Natural killer cell (primary cell): ENCODE measurements around the gene CALML6. TPM values are rescaled to one million over a fixed set of nuclear protein-coding genes. Genes with fewer than 3 reads are reported as not detected.

Experiments
- ATAC-seq, 3 donors: fragments of 150-1000 bp in 2 of 3; fragments of 200-7000 bp in 1 of 3; cut with Tn5 transposase; 1 replicate in 1 of 3; 2 replicates in 2 of 3; pipeline ENCODE4 v1.10.0; 2021; ENCODE audit warnings: mild to moderate bottlenecking in 2 of 3, moderate library complexity in 2 of 3
- DNase-seq, 2 donors: peaks; one replicate each; pipeline versions ENCODE4 v3.0.0 to v3.0.0-alpha.2; 2013 to 2021; ENCODE audit warnings: mixed read lengths in 1 of 2
- H3K27ac ChIP-seq: one replicate; pipeline ENCODE4 v1.5.1; 2013; ENCODE audit warnings: mild to moderate bottlenecking, low read length
- H3K27me3 ChIP-seq: one replicate; pipeline ENCODE4 v1.6.1; 2013; ENCODE audit warnings: low read length; ENCODE audit not compliant: control insufficient read depth, insufficient read depth
- H3K36me3 ChIP-seq: one replicate; pipeline ENCODE4 v1.6.1; 2013; ENCODE audit warnings: low read length; ENCODE audit not compliant: control insufficient read depth, insufficient read depth
- H3K4me1 ChIP-seq: one replicate; pipeline ENCODE4 v1.6.1; 2013; ENCODE audit warnings: low read length; ENCODE audit not compliant: control insufficient read depth, insufficient read depth
- H3K4me3 ChIP-seq: one replicate; pipeline ENCODE4 v1.5.1; 2013; ENCODE audit warnings: low read length
- H3K9me3 ChIP-seq: one replicate; pipeline ENCODE4 v1.6.1; 2013; ENCODE audit warnings: low read length; ENCODE audit not compliant: control insufficient read depth, insufficient read depth
- H3K27ac Mint-ChIP-seq, 2 donors: one replicate each; pipeline ENCODE4 v1.8.0; 2022; ENCODE audit warnings: mild to moderate bottlenecking in 2 of 2, mixed read lengths in 2 of 2, moderate library complexity in 1 of 2
- H3K27me3 Mint-ChIP-seq, 2 donors: one replicate each; pipeline ENCODE4 v1.8.0; 2022; ENCODE audit warnings: low read depth in 2 of 2, mixed read lengths in 2 of 2
- H3K36me3 Mint-ChIP-seq: one replicate; pipeline ENCODE4 v1.8.0; 2022; ENCODE audit warnings: mixed read lengths
- H3K4me1 Mint-ChIP-seq, 2 donors: one replicate each; pipeline ENCODE4 v1.8.0; 2022; ENCODE audit warnings: mixed read lengths in 2 of 2
- H3K4me3 Mint-ChIP-seq: one replicate; pipeline ENCODE4 v1.8.0; 2022; ENCODE audit warnings: mild to moderate bottlenecking, moderate library complexity, mixed read lengths
- H3K9me3 Mint-ChIP-seq, 2 donors: one replicate each; pipeline ENCODE4 v1.8.0; 2022; ENCODE audit warnings: mixed read lengths in 2 of 2
- WGBS: methylation state at CpG from one replicate; pipeline ENCODE4 v1.1.7; 2013; ENCODE audit warnings: missing lambda C conversion rate; ENCODE audit not compliant: insufficient coverage; 5-methylcytosine and 5-hydroxymethylcytosine counted together
- intact Hi-C: fragments of 100-400 bp; cut with micrococcal nuclease; formaldehyde crosslinking; loops from one replicate; pipeline ENCODE4 v1.14.2; 2022
- total RNA-seq, 4 donors: library from RNA; stranded (reverse); fragments of 120-200 nt in 1 of 4; gene quantifications; one replicate each; pipeline versions ENCODE4 v1.2.3 to v1.2.4, GENCODE V29; 2013 to 2022
- TF ChIP-seq, protein P1 (sequence below): fragments of 200-600 bp; IDR thresholded peaks from one replicate; pipeline ENCODE4 v1.8.0; 2022; ENCODE audit warnings: antibody characterized with exemption

The CALML6 gene
- total RNA-seq, 3 donors from 2014 or later (not counting 1 experiment from before 2014, with no cell fraction given) = 2.1 to 3.9 (median 2.9) TPM

DNA sequence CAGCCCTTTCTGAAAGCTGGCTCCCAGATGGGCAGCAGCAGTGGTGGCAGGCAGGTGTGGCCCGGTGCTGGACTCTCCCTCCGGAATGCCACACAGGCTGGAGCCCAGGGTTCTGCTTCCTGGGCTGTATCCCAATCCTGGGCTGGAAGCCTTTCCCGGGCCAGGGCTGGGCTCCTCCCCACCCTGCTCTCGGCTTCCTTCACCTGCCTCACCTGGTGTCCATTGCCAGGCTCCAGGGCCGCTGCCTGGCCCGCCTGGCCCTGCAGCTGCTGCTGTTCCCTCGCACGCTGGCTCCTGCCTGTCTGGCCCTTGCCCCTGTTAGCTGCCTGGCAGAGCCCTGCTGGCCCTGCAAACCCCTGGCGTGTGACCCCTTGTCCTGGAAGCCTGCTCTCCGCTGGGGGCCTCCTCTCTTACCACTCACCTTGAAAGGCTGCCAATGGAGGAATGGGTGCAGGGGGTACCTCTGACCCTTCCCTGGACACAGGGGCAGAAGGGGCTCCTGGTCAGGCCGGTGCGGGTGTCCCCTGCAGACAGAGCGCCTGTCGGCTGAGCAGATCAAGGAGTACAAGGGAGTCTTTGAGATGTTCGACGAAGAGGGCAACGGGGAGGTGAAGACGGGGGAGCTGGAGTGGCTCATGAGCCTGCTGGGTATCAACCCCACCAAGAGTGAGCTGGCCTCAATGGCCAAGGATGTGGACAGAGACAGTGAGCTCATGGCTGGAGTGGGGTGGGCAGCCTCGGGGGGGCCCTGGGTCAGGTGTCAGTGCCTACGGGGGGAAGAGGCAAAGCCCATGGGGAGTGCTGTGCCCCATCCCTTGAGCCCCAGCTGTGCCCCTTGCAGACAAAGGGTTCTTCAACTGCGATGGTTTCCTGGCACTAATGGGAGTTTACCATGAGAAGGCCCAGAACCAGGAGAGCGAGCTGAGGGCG is 1.1 kb downstream of the CALML6 start:
- Mint-ChIP-seq H3K27me3 (peaks cover 0 to 4% of the 10 kb centered on the region in 2 donors), H3K27ac (no peak overlapping the region), H3K36me3 (no peaks in the 10 kb centered on the region), H3K4me3 (peak overlapping the region; percentile 35), H3K9me3 (no peaks in the 10 kb centered on the region), H3K4me1 (peaks cover 0 to 7% of the 10 kb centered on the region in 2 donors)
- Histone ChIP-seq H3K27me3 (no peaks in the 10 kb centered on the region), H3K27ac (no peak overlapping the region), H3K9me3 (no peaks in the 10 kb centered on the region), H3K4me1 (peaks cover 22% of the 10 kb centered on the region), H3K4me3 (no peak overlapping the region), H3K36me3 (no peaks in the 10 kb centered on the region)
- TF ChIP-seq, protein P1, sequence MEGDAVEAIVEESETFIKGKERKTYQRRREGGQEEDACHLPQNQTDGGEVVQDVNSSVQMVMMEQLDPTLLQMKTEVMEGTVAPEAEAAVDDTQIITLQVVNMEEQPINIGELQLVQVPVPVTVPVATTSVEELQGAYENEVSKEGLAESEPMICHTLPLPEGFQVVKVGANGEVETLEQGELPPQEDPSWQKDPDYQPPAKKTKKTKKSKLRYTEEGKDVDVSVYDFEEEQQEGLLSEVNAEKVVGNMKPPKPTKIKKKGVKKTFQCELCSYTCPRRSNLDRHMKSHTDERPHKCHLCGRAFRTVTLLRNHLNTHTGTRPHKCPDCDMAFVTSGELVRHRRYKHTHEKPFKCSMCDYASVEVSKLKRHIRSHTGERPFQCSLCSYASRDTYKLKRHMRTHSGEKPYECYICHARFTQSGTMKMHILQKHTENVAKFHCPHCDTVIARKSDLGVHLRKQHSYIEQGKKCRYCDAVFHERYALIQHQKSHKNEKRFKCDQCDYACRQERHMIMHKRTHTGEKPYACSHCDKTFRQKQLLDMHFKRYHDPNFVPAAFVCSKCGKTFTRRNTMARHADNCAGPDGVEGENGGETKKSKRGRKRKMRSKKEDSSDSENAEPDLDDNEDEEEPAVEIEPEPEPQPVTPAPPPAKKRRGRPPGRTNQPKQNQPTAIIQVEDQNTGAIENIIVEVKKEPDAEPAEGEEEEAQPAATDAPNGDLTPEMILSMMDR = no peak
- DNase-seq (no peak), ATAC-seq (no peak)
- WGBS = 94% methylated on average over 22 of the region's 23 CpGs
- intact Hi-C loops = no loop called here

DNA sequence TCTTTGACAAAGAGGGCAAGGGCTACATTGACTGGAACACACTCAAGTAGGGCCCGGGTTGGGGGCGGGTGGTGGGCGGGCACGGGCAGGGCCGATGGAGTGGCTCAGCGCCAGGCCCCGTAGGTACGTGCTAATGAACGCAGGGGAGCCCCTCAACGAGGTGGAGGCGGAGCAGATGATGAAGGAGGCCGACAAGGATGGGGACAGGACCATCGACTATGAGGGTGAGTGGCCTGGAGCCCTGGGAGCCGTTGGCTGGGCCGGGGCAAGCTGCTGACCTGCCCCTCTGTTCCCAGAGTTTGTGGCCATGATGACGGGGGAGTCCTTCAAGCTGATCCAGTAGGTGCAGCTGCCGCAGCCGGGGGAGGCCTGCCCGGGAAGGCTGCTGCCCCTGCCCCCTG is 1.8 kb downstream of the CALML6 start:
- Mint-ChIP-seq H3K27ac (no peak overlapping the region), H3K4me3 (no peak overlapping the region), H3K27me3 (peaks cover 0 to 4% of the 10 kb centered on the region in 2 donors), H3K4me1 (peaks cover 0 to 7% of the 10 kb centered on the region in 2 donors), H3K9me3 (no peaks in the 10 kb centered on the region), H3K36me3 (no peaks in the 10 kb centered on the region)
- no peak for DNase-seq
- intact Hi-C loops = no loop called here
- H3K4me3 ChIP-seq = no peak overlapping the region
- no peak overlapping the region for H3K27ac ChIP-seq
- H3K27me3 ChIP-seq = no peaks in the 10 kb centered on the region
- peaks cover 22% of the 10 kb centered on the region for H3K4me1 ChIP-seq
- TF ChIP-seq, protein P1 = no peak
- ATAC-seq = no peak
- no peaks in the 10 kb centered on the region for H3K36me3 ChIP-seq
- H3K9me3 ChIP-seq = no peaks in the 10 kb centered on the region
- WGBS = 92% methylated on average over 19 of the region's 19 CpGs

DNA sequence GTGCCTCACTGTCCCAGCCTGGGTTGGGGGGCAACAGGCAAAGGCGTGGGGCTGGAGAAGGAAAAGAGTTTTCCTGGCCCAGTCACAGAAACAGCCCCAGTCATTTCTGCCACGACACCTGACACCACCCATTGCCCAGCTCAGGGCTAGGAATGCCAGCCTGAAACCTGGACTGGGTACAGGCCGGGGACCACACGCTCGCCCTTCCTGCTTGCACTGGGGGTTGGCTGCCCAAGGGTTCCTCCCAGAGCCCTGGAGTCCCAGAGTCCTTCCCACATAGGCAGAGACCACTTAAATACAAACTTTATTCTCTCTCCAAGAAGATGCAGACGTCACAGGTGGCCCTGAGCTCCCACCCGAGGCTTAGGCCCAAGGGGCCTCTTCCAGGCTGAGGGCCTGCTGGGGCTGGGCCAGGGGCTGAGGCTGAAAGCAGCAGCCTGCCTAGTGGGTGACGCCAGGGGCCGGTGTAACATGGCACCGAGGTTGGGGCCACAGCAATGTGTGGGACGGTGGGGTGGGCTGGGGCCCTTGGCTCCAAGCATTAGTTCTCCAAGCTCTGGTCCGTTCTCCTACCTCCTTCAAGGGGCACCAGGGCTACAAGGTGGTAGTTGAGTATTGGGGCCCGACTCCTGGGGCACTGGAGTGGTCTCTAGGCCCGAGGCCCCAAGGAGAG is 2.4 kb downstream of the CALML6 start:
- Histone ChIP-seq H3K9me3 (no peaks in the 10 kb centered on the region), H3K27ac (no peak overlapping the region), H3K27me3 (no peaks in the 10 kb centered on the region), H3K36me3 (no peaks in the 10 kb centered on the region), H3K4me1 (peaks cover 22% of the 10 kb centered on the region), H3K4me3 (no peak overlapping the region)
- TF ChIP-seq, protein P1 = no peak
- H3K4me3 Mint-ChIP-seq = no peak overlapping the region
- peaks cover 0 to 7% of the 10 kb centered on the region in 2 donors for H3K4me1 Mint-ChIP-seq
- no peaks in the 10 kb centered on the region for H3K36me3 Mint-ChIP-seq
- peaks cover 0 to 4% of the 10 kb centered on the region in 2 donors for H3K27me3 Mint-ChIP-seq
- H3K27ac Mint-ChIP-seq = no peak overlapping the region
- intact Hi-C loops = no loop called here
- ATAC-seq = no peak
- 91% methylated on average over 14 of the region's 14 CpGs for WGBS
- H3K9me3 Mint-ChIP-seq = no peaks in the 10 kb centered on the region
- DNase-seq = no peak
